Measurements from ENCODE around the gene CDX1.
"Not testable (repeated sequence)": the region's sequence is repeated elsewhere in the genome, so short reads cannot be mapped to it uniquely, and the experiment has no call there.

Gene CDX1

DNA sequence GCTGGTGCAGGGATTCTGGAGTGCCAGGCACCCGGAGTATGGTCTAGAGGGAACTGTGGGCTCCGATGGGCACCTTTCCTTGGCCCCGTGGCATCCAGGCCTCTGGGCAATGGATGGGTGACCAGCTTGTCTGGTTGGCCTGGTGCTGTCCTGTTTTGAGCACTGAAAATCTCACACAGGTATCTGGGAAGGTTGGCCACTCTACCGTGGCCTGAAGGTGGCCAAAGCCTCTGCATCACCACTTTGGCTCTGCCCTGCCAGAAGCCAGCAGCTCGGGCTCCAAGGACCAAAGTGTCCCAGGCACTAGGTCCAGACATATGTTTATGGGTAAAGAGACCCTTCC, 52.1 kb downstream of the CDX1 start:
- no peak overlapping the region for H3K4me3 ChIP-seq (ENCODE audit: low read length)
- H3K27me3 ChIP-seq (ENCODE audit: control insufficient read depth, insufficient read depth, low read length): peaks cover 4% of the 10 kb centered on the region
- H3K9ac ChIP-seq (ENCODE audit: low read length): no peak overlapping the region
- H3K36me3 ChIP-seq (ENCODE audit: control insufficient read depth, low read depth, low read length): no peaks in the 10 kb centered on the region
- H3K27ac ChIP-seq (ENCODE audit: low read length): no peak overlapping the region
- no peaks in the 10 kb centered on the region for H3K4me1 ChIP-seq (ENCODE audit: control insufficient read depth, low read depth, low read length)
- H3K9me3 ChIP-seq (ENCODE audit: control insufficient read depth, low read depth, low read length): no peaks in the 10 kb centered on the region

DNA sequence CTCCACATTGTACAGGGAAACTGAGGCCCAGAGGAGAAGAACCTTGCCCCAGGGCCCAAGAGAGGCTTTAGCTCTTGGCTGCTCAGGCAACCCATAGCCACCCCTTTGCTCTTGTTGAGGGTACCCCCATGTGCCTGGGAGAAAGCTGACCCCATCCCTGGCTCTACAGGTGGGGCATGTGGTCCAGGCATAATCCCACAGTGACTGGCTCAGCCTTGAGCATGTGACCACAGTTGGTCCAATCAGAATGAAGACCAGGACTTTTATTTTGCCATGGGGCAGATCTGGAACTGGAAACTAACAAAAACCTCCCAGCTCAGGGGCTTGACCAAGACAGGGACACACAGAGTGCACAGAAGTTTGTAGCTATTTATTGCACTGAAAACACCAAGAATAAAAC, 52.6 kb downstream of the CDX1 start:
- Histone ChIP-seq H3K9ac (ENCODE audit: low read length) (no peak overlapping the region), H3K27me3 (ENCODE audit: control insufficient read depth, insufficient read depth, low read length) (peaks cover 4% of the 10 kb centered on the region), H3K27ac (ENCODE audit: low read length) (no peak overlapping the region), H3K9me3 (ENCODE audit: control insufficient read depth, low read depth, low read length) (no peaks in the 10 kb centered on the region), H3K36me3 (ENCODE audit: control insufficient read depth, low read depth, low read length) (no peaks in the 10 kb centered on the region), H3K4me3 (ENCODE audit: low read length) (no peak overlapping the region), H3K4me1 (ENCODE audit: control insufficient read depth, low read depth, low read length) (no peaks in the 10 kb centered on the region)

DNA sequence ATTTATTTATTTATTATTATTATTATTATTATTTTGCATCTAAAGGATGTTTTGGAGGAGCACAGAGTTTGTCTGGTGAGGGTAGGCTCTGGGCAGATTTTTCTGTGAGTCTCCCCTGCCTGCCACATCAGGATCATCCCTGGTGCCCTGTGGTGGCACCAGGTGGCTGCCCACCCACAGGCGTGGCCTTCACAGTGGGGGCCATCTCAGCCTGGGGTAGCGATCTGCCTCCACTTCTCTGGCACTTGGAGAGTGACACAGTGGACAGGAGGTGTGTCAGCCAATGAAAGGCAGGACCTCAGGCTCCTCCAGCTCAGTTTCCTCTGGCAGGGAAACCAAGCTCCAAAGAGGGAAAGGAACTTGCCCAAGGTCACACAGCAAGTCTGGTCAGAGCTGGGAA, 53.3 kb downstream of the CDX1 start:
- Histone ChIP-seq H3K36me3 (ENCODE audit: control insufficient read depth, low read depth, low read length) (no peaks in the 10 kb centered on the region), H3K27me3 (ENCODE audit: control insufficient read depth, insufficient read depth, low read length) (peaks cover 4% of the 10 kb centered on the region), H3K4me3 (ENCODE audit: low read length) (no peak overlapping the region), H3K9me3 (ENCODE audit: control insufficient read depth, low read depth, low read length) (no peaks in the 10 kb centered on the region), H3K9ac (ENCODE audit: low read length) (no peak overlapping the region), H3K27ac (ENCODE audit: low read length) (no peak overlapping the region), H3K4me1 (ENCODE audit: control insufficient read depth, low read depth, low read length) (no peaks in the 10 kb centered on the region)

DNA sequence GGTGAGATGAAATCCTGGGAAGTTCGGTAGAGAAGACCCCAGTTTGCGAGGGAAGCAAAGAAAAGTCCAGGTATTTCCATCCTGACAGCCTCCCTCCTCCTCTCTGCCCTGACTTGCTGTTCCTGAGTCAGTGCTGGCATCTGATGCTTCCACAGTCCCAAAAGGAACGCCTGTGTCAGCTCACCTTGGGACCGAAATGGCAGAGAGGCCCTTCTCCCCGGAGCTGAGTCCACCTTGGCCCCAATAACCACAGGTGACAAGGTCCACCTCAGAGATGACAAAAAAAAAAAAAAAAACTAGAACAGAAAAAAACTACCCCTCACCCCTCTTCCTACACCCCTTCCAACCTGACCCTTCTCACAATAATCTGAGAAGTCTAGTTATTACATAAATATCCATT, 54.9 kb downstream of the CDX1 start:
- Histone ChIP-seq H3K27ac (ENCODE audit: low read length) (no peak overlapping the region), H3K36me3 (ENCODE audit: control insufficient read depth, low read depth, low read length) (no peaks in the 10 kb centered on the region), H3K9ac (ENCODE audit: low read length) (no peak overlapping the region), H3K4me1 (ENCODE audit: control insufficient read depth, low read depth, low read length) (no peaks in the 10 kb centered on the region), H3K9me3 (ENCODE audit: control insufficient read depth, low read depth, low read length) (no peaks in the 10 kb centered on the region), H3K4me3 (ENCODE audit: low read length) (no peak overlapping the region), H3K27me3 (ENCODE audit: control insufficient read depth, insufficient read depth, low read length) (peaks cover 4% of the 10 kb centered on the region)

GRCh38 chr5:150222906-150223305, 56.3 kb downstream of the CDX1 start:
- Histone ChIP-seq H3K27ac (ENCODE audit: low read length) (no peak overlapping the region), H3K36me3 (ENCODE audit: control insufficient read depth, low read depth, low read length) (no peaks in the 10 kb centered on the region), H3K4me1 (ENCODE audit: control insufficient read depth, low read depth, low read length) (no peaks in the 10 kb centered on the region), H3K4me3 (ENCODE audit: low read length) (no peak overlapping the region), H3K27me3 (ENCODE audit: control insufficient read depth, insufficient read depth, low read length) (no peaks in the 10 kb centered on the region), H3K9ac (ENCODE audit: low read length) (no peak overlapping the region), H3K9me3 (ENCODE audit: control insufficient read depth, low read depth, low read length) (no peaks in the 10 kb centered on the region)

DNA sequence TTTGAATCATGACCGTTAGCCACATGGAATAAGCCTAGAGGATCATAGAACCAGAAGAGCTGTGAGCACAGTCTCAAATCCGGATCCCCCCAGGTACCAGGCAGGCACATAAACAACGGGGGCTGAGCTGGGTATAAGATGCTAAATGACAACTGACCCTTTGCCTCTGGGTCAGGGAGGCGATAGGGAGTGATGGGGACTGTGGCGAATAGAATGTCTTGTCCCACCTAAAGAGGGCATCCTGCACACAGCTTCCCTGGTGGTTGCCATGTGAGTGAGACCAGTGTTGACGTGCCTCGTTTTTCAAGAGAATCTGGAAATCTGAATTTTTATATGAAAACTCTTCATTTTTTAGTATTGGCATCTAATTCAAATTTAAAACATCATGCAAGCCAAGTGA, 56.9 kb downstream of the CDX1 start:
- Histone ChIP-seq H3K36me3 (ENCODE audit: control insufficient read depth, low read depth, low read length) (no peaks in the 10 kb centered on the region), H3K27ac (ENCODE audit: low read length) (no peak overlapping the region), H3K4me1 (ENCODE audit: control insufficient read depth, low read depth, low read length) (no peaks in the 10 kb centered on the region), H3K4me3 (ENCODE audit: low read length) (no peak overlapping the region), H3K27me3 (ENCODE audit: control insufficient read depth, insufficient read depth, low read length) (no peaks in the 10 kb centered on the region), H3K9me3 (ENCODE audit: control insufficient read depth, low read depth, low read length) (no peaks in the 10 kb centered on the region), H3K9ac (ENCODE audit: low read length) (no peak overlapping the region)

DNA sequence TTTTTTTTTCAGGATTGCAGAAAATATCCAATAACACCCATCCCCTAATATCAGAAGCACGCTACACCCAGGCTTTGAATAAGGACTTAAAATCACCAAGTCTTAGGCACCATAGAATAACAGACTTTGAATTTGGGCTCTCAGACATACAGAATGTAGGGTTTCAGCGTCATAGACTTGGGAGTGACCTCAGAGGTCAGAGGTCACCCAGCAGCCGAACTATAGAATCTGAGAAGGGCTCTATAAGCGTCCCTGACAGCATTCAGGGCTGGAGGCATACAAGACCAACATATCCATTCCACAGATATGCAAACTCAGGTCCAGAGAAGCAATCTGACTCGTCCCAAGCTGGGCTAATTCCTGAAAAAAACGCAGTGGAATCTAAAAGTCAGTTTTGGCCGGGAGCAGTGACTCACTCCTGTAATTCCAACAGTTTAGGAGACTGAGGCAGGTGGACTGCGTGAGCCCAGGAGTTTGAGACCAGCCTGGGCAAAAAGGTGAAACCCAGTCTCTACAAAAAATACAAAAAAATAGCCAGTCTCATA, 58.0 kb downstream of the CDX1 start:
- Histone ChIP-seq H3K4me3 (ENCODE audit: low read length) (no peak overlapping the region), H3K9ac (ENCODE audit: low read length) (no peak overlapping the region), H3K9me3 (ENCODE audit: control insufficient read depth, low read depth, low read length) (no peaks in the 10 kb centered on the region), H3K36me3 (ENCODE audit: control insufficient read depth, low read depth, low read length) (no peaks in the 10 kb centered on the region), H3K27ac (ENCODE audit: low read length) (no peak overlapping the region), H3K4me1 (ENCODE audit: control insufficient read depth, low read depth, low read length) (no peaks in the 10 kb centered on the region), H3K27me3 (ENCODE audit: control insufficient read depth, insufficient read depth, low read length) (no peaks in the 10 kb centered on the region)

DNA sequence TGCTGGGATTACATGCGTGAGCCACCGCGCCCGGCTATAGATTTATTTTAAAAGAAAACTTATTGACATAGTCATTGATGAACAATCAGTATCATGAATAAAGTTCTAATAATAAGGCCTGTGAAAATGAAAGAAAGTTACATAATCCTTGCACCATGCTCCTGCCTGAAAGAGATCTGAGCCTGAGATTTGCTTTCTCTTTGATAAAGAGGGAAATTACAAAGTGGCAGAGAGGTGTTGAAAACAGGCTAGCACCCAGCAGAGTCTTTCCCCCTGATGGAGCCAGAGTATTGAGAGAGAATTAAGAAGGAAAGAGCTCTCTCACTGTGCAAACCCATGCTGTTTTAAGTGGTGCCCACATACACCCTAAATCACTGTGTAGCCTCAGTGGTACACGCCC, 60.5 kb downstream of the CDX1 start:
- Histone ChIP-seq H3K27ac (ENCODE audit: low read length) (no peak overlapping the region), H3K4me1 (ENCODE audit: control insufficient read depth, low read depth, low read length) (no peaks in the 10 kb centered on the region)

DNA sequence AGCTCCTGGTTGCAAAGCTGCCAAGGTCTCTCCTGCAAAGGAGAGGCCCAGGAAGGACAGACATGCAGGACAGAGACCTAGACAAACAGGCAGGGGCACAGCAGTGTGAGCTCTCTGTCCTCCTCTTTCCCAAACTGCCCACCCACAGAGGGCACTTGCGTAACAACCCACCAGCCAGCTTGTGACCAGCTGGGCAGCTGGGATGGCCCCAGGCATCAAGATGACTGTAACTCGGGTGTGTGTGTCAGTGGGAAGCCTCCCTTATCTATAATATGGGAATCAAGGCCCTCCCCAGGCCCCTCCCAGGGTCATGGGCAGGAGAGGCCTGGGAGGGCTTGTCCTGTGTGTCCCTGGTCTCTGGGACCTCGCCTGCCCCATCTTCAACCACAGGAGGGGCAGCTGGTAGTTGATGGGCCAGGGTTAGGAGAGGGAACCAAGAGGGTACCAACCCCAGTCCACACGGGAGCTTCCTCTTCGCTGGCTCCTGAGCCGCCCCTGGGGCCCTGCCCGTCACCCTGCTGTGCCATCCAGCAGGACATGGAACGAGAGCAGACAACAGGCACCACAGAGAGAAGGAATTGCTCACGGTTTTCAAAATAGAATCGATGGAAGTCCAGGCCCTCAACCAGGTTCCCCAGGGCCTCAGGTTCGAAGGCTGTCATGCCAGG, 61.2 kb downstream of the CDX1 start:
- H3K27me3 ChIP-seq (ENCODE audit: control insufficient read depth, insufficient read depth, low read length): no peaks in the 10 kb centered on the region
- H3K27ac ChIP-seq (ENCODE audit: low read length): no peak overlapping the region
- H3K9ac ChIP-seq (ENCODE audit: low read length): no peak overlapping the region
- no peak overlapping the region for H3K4me3 ChIP-seq (ENCODE audit: low read length)
- no peaks in the 10 kb centered on the region for H3K9me3 ChIP-seq (ENCODE audit: control insufficient read depth, low read depth, low read length)
- H3K36me3 ChIP-seq (ENCODE audit: control insufficient read depth, low read depth, low read length): no peaks in the 10 kb centered on the region
- no peaks in the 10 kb centered on the region for H3K4me1 ChIP-seq (ENCODE audit: control insufficient read depth, low read depth, low read length)

More for the DNA sequence above, 60.5 kb downstream of the CDX1 start:
- Histone ChIP-seq H3K9me3 (ENCODE audit: control insufficient read depth, low read depth, low read length) (no peaks in the 10 kb centered on the region), H3K36me3 (ENCODE audit: control insufficient read depth, low read depth, low read length) (no peaks in the 10 kb centered on the region), H3K9ac (ENCODE audit: low read length) (no peak overlapping the region), H3K4me3 (ENCODE audit: low read length) (no peak overlapping the region), H3K27me3 (ENCODE audit: control insufficient read depth, insufficient read depth, low read length) (no peaks in the 10 kb centered on the region)

- Histone ChIP-seq H3K4me1 (ENCODE audit: control insufficient read depth, low read depth, low read length) (no peaks in the 10 kb centered on the region), H3K27me3 (ENCODE audit: control insufficient read depth, insufficient read depth, low read length) (no peaks in the 10 kb centered on the region), H3K9ac (ENCODE audit: low read length) (no peak overlapping the region), H3K27ac (ENCODE audit: low read length) (no peak overlapping the region), H3K4me3 (ENCODE audit: low read length) (no peak overlapping the region), H3K9me3 (ENCODE audit: control insufficient read depth, low read depth, low read length) (no peaks in the 10 kb centered on the region), H3K36me3 (ENCODE audit: control insufficient read depth, low read depth, low read length) (no peaks in the 10 kb centered on the region)
Observed at GRCh38 chr5:150229571-150229970, 63.0 kb downstream of the CDX1 start.

GRCh38 chr5:150230842-150231241, 64.3 kb downstream of the CDX1 start:
- no peaks in the 10 kb centered on the region for H3K27me3 ChIP-seq (ENCODE audit: control insufficient read depth, insufficient read depth, low read length)
- no peaks in the 10 kb centered on the region for H3K4me1 ChIP-seq (ENCODE audit: control insufficient read depth, low read depth, low read length)
- no peak overlapping the region for H3K27ac ChIP-seq (ENCODE audit: low read length)
- H3K9me3 ChIP-seq (ENCODE audit: control insufficient read depth, low read depth, low read length): no peaks in the 10 kb centered on the region
- no peak overlapping the region for H3K4me3 ChIP-seq (ENCODE audit: low read length)
- H3K9ac ChIP-seq (ENCODE audit: low read length): no peak overlapping the region
- no peaks in the 10 kb centered on the region for H3K36me3 ChIP-seq (ENCODE audit: control insufficient read depth, low read depth, low read length)

DNA sequence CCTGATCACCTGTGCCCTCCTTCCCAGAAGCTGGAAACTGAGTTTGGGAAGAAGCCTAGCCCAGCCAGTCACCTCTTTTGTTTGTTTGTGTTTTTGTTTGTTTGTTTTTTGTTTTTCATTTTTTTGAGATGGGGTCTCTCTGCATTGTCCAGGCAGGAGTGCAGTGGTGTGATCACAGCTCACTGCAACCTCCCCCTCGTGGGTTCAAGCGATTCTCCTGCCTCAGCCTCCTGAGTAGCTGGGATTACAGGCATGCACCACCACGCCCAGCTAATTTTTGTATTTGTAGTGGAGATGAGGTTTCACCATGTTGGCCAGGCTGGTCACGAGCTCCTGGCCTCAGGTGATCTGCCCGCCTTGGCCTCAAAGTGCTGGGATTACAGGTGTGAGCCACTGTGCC, 67.1 kb downstream of the CDX1 start:
- H3K4me3 ChIP-seq (ENCODE audit: low read length); H3K9ac ChIP-seq (ENCODE audit: low read length); H3K36me3 ChIP-seq (ENCODE audit: control insufficient read depth, low read depth, low read length); H3K27me3 ChIP-seq (ENCODE audit: control insufficient read depth, insufficient read depth, low read length); H3K4me1 ChIP-seq (ENCODE audit: control insufficient read depth, low read depth, low read length); H3K27ac ChIP-seq (ENCODE audit: low read length); H3K9me3 ChIP-seq (ENCODE audit: control insufficient read depth, low read depth, low read length): not testable (repeated sequence)

Data from iPS-18a (cell line).